Fibroblast of skin of left biceps (primary cell): ENCODE results near the gene HNMT.
"Not testable (repeated sequence)": the region's sequence is repeated elsewhere in the genome, so short reads cannot be mapped to it uniquely, and the experiment has no call there.

ENCODE experiments used
- DNase-seq, 2 experiments: peaks; one replicate each; pipeline ENCODE4 v3.0.0-alpha.2; 2013; ENCODE audit warnings: low read depth in 2 of 2

The HNMT gene

GRCh38 chr2:137964066-137964858 is at the start of gene HNMT:
TSS of gene HNMT (plus strand) at chr2:137964473. CDS start at chr2:137964492, 19 bp downstream.
- DNase-seq = no peak

- no peak for DNase-seq
These were observed 43.0 kb upstream of the HNMT start for GRCh38 chr2:137921105-137921880.

- not testable (repeated sequence) for DNase-seq
These were observed 42.1 kb upstream of the HNMT start for GRCh38 chr2:137922171-137922570.

GRCh38 chr2:137924019-137924418 is 40.3 kb upstream of the HNMT start:
- no peak for DNase-seq

- no peak for DNase-seq
These were observed 38.7 kb upstream of the HNMT start for GRCh38 chr2:137925599-137925998.

GRCh38 chr2:137927846-137928245 is 36.4 kb upstream of the HNMT start:
- DNase-seq = no peak

GRCh38 chr2:137928547-137929518 is 35.4 kb upstream of the HNMT start:
- DNase-seq = peak; percentile 94

GRCh38 chr2:137929519-137929916 is 34.8 kb upstream of the HNMT start:
- no peak for DNase-seq

GRCh38 chr2:137930146-137930545 is 34.1 kb upstream of the HNMT start:
- no peak for DNase-seq

GRCh38 chr2:137935591-137935990 is 28.7 kb upstream of the HNMT start:
- no peak for DNase-seq

GRCh38 chr2:137937246-137937645 is 27.0 kb upstream of the HNMT start:
- DNase-seq = no peak

GRCh38 chr2:137937778-137938177 is 26.5 kb upstream of the HNMT start:
- DNase-seq = no peak

GRCh38 chr2:137938204-137938603 is 26.1 kb upstream of the HNMT start:
- DNase-seq = peak; percentile 56 to 61

- no peak for DNase-seq
These were observed 25.2 kb upstream of the HNMT start for GRCh38 chr2:137939026-137939425.

GRCh38 chr2:137940154-137940553 is 24.1 kb upstream of the HNMT start:
- DNase-seq = no peak

- DNase-seq = no peak
These were observed 22.0 kb upstream of the HNMT start for GRCh38 chr2:137942037-137942832.

GRCh38 chr2:137942833-137943677 is 21.2 kb upstream of the HNMT start:
- DNase-seq = no peak

GRCh38 chr2:137943678-137944347 is 20.5 kb upstream of the HNMT start:
- no peak for DNase-seq

- no peak for DNase-seq
These were observed 19.6 kb upstream of the HNMT start for GRCh38 chr2:137944714-137945113.

GRCh38 chr2:137945229-137945628 is 19.0 kb upstream of the HNMT start:
- no peak for DNase-seq
